WI38 (cell line): ENCODE measurements around the gene PLEKHG5.

ENCODE experiments used
- H3K4me3 ChIP-seq: 2 replicates; pipeline ENCODE4 v1.5.1; 2011; ENCODE audit warnings: low read depth, mild to moderate bottlenecking, control low read depth, low read length
- CTCF ChIP-seq: IDR thresholded peaks from 2 replicates; pipeline ENCODE4 v1.5.1; 2012; ENCODE audit warnings: low read depth, mild to moderate bottlenecking, control low read depth, low read length

PLEKHG5 gene

GRCh38 chr1:6500544-6501278, 9.2 kb upstream of the PLEKHG5 start:
- H3K4me3 ChIP-seq = no peak overlapping the region
- TF ChIP-seq CTCF = no peak

- TF ChIP-seq CTCF = no peak
- H3K4me3 ChIP-seq = no peak overlapping the region
These were observed 7.8 kb upstream of the PLEKHG5 start for GRCh38 chr1:6499296-6499695.

- TF ChIP-seq CTCF = no peak
- no peak overlapping the region for H3K4me3 ChIP-seq
These were observed 7.2 kb upstream of the PLEKHG5 start for GRCh38 chr1:6498576-6499111.

GRCh38 chr1:6497867-6498575, 6.6 kb upstream of the PLEKHG5 start:
- TF ChIP-seq CTCF = no peak
- peak overlapping the region; percentile 57 for H3K4me3 ChIP-seq

- H3K4me3 ChIP-seq = peak overlapping the region; percentile 57
- no peak for TF ChIP-seq CTCF
These were observed 5.9 kb upstream of the PLEKHG5 start for GRCh38 chr1:6497215-6497866.

- TF ChIP-seq CTCF = no peak
- peak overlapping the region; percentile 49 for H3K4me3 ChIP-seq
These were observed 5.4 kb upstream of the PLEKHG5 start for GRCh38 chr1:6496890-6497214.

GRCh38 chr1:6496365-6496721, 4.9 kb upstream of the PLEKHG5 start:
- TF ChIP-seq CTCF = no peak
- no peak overlapping the region for H3K4me3 ChIP-seq
